Aorta (tissue), 5 donors: ENCODE measurements around the gene GXYLT1. TPM values are rescaled to one million over a fixed set of nuclear protein-coding genes. Genes with fewer than 3 reads are reported as not detected.

ENCODE experiments used
- ATAC-seq: fragments of 200-7000 bp; cut with Tn5 transposase; one replicate; pipeline ENCODE4 v1.9.1; 2022; ENCODE audit warnings: moderate library complexity; ENCODE audit not compliant: low FRiP score
- DNase-seq, 2 donors: peaks; one replicate each; pipeline ENCODE4 v3.0.0-alpha.2; 2020
- H3K27ac ChIP-seq, 2 donors: one replicate each; pipeline ENCODE4 v1.5.1; 2013; ENCODE audit warnings: low read length in 2 of 2, mild to moderate bottlenecking in 2 of 2, moderate library complexity in 2 of 2, control low read depth in 1 of 2, inconsistent platforms in 1 of 2, low read depth in 1 of 2
- H3K27me3 ChIP-seq, 2 donors: one replicate each; pipeline ENCODE4 v1.6.1; 2013; ENCODE audit warnings: control low read depth in 1 of 2, low read length in 1 of 2, mild to moderate bottlenecking in 1 of 2, moderate library complexity in 1 of 2; ENCODE audit not compliant: insufficient read depth in 2 of 2, control insufficient read depth in 1 of 2
- H3K36me3 ChIP-seq, 2 donors: one replicate each; pipeline ENCODE4 v1.6.1; 2013; ENCODE audit warnings: control low read depth in 1 of 2, low read length in 1 of 2, mild to moderate bottlenecking in 1 of 2; ENCODE audit not compliant: insufficient read depth in 2 of 2, control insufficient read depth in 1 of 2
- H3K4me1 ChIP-seq, 2 donors: one replicate each; pipeline ENCODE4 v1.6.1; 2013; ENCODE audit warnings: low read length in 2 of 2, control low read depth in 1 of 2, mild to moderate bottlenecking in 1 of 2, moderate library complexity in 1 of 2; ENCODE audit not compliant: insufficient read depth in 2 of 2, control insufficient read depth in 1 of 2
- H3K4me3 ChIP-seq, 2 donors: one replicate each; pipeline ENCODE4 v1.5.1; 2013; ENCODE audit warnings: low read length in 2 of 2, control low read depth in 1 of 2, mild to moderate bottlenecking in 1 of 2
- H3K9me3 ChIP-seq: one replicate; pipeline ENCODE4 v1.6.1; 2013; ENCODE audit warnings: mild to moderate bottlenecking, low read length; ENCODE audit not compliant: control insufficient read depth
- WGBS, 2 donors: extraction: QIAGEN DNeasy Blood & Tissue Kit; methylation state at CpG; one replicate each; pipeline ENCODE4 v1.1.7; 2013; 5-methylcytosine and 5-hydroxymethylcytosine counted together
- intact Hi-C, 2 donors: fragments of 100-400 bp; cut with DNase I; formaldehyde crosslinking; loops; one replicate each; pipeline versions ENCODE4 v1.14.2 to v1.15.0; 2022
- polyA plus RNA-seq, 2 donors: library from polyadenylated mRNA; stranded (reverse); fragments of 200-250 nt; gene quantifications; one replicate each; pipeline ENCODE4 v1.2.3, GENCODE V29; 2013
- total RNA-seq, 2 donors: library from RNA; stranded (reverse); fragmentation: NEBNext Ultra II Directional; extraction: Animal tissue kit (Norgen Biotek cat#: 25700); gene quantifications; one replicate each; pipeline ENCODE4 v1.2.1, GENCODE V29; 2021
- donor health status: healthy with polysubstance abuse.
- donor health status: Bipolar disorder and iron deficiency.
- donor health status: DM: no; HTN: no; CAD: no.
- donor health status: DM: no; HTN: no; CAD: no.
- donor health status: DM: yes; HTN: yes; CAD: no.

Gene GXYLT1
- total and polyA plus RNA-seq, 4 donors, result 1.9 to 13.5 (median 7.1) TPM

GRCh38 chr12:42180990-42181596 lies 36.4 kb upstream of the GXYLT1 start:
- H3K27ac ChIP-seq, result no peak overlapping the region
- no peaks in the 10 kb centered on the region for H3K27me3 ChIP-seq
- H3K4me1 ChIP-seq, result peaks cover 0 to 5% of the 10 kb centered on the region in 2 donors
- no peak for DNase-seq
- no peaks in the 10 kb centered on the region for H3K36me3 ChIP-seq
- H3K4me3 ChIP-seq, result no peak overlapping the region
- 90 to 95% methylated on average over 2 of the region's 2 CpGs for WGBS, 2 donors
- peaks cover 2% of the 10 kb centered on the region for H3K9me3 ChIP-seq
- intact Hi-C loops, result no loop called here
- ATAC-seq, result no peak

DNA sequence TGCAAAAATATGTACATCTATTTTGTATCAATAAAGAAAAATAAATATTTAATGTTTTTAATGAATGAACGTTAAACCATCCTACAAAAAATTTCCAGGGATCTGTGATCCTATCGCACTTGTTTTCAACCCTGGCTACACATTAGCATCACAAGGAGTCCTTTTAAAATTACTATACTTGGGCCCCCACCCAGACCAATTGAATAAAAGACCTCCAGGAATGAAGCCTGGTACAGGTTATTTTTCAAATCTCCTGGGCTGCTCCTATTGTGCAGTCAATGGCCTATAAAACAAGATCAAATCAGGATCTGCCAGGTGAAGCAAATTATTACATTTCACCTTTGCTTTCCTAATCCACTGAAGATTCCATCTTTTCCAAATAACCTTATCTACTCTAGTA lies 33.4 kb upstream of the GXYLT1 start:
- Histone ChIP-seq H3K4me3 (no peak overlapping the region), H3K36me3 (no peaks in the 10 kb centered on the region), H3K9me3 (peaks cover 2% of the 10 kb centered on the region), H3K27me3 (no peaks in the 10 kb centered on the region), H3K4me1 (no peaks in the 10 kb centered on the region), H3K27ac (no peak overlapping the region)
- WGBS, 2 donors, result 87 to 92% methylated on average over 2 of the region's 2 CpGs
- ATAC-seq (no peak), DNase-seq (no peak)
- intact Hi-C loops, result no loop called here

DNA sequence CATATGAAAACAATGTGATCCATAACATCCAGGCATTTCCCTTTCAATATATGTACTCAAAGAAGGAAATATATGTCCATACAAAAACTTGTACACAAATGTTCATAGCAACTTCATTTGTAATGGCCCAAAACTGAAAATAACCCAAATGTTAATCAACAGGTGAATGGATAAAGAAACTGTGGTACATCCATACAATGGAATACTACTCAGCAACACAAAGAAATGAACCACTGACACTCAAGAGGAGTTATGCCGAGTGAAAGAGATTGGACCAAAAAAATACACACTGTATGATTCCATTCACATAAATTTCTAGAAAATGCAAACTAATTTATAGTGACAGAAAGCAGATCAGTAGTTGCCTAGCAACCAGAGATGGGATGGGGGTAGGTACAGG lies 30.3 kb upstream of the GXYLT1 start:
- DNase-seq, result no peak
- H3K27ac ChIP-seq, result no peak overlapping the region
- 94 to 98% methylated on average over 1 of the region's 1 CpG for WGBS, 2 donors
- no peaks in the 10 kb centered on the region for H3K36me3 ChIP-seq
- H3K4me3 ChIP-seq, result no peak overlapping the region
- no peak for ATAC-seq
- H3K4me1 ChIP-seq, result no peaks in the 10 kb centered on the region
- no peaks in the 10 kb centered on the region for H3K27me3 ChIP-seq
- intact Hi-C loops, result no loop called here
- H3K9me3 ChIP-seq, result no peaks in the 10 kb centered on the region

- DNase-seq, result no peak
- no peak overlapping the region for H3K4me3 ChIP-seq
- intact Hi-C loops, result no loop called here
- H3K4me1 ChIP-seq, result no peaks in the 10 kb centered on the region
- no peaks in the 10 kb centered on the region for H3K9me3 ChIP-seq
- H3K27me3 ChIP-seq, result no peaks in the 10 kb centered on the region
- H3K27ac ChIP-seq, result no peak overlapping the region
- ATAC-seq, result no peak
- H3K36me3 ChIP-seq, result no peaks in the 10 kb centered on the region
These were observed 29.4 kb upstream of the GXYLT1 start for GRCh38 chr12:42173961-42174521.

- intact Hi-C loops, result no loop called here
- no peak for ATAC-seq
- WGBS, 2 donors, result 93 to 94% methylated on average over 4 of the region's 4 CpGs
These were observed 28.0 kb upstream of the GXYLT1 start for GRCh38 chr12:42172441-42173210.

DNA sequence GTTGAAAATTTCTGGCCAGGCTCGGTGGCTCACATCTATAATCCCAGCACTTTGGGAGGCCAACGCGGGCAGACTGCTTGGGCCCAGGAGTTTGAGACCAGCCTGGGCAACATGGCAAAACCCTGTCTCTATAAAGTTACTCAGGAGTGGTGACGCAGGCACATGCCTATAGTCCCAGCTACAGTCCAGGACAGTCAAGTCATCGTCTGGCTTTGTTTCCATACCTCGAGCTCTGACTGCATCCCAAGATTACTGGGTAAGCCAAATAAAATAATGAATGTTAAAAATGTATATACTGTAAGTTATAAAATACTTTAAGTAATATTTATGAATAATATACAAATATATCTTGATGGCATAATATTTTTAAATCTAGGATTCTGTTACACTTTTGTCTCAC lies 23.0 kb upstream of the GXYLT1 start:
- ATAC-seq, result no peak
- no peaks in the 10 kb centered on the region for H3K4me1 ChIP-seq
- DNase-seq, result no peak
- no peak overlapping the region for H3K4me3 ChIP-seq
- H3K27ac ChIP-seq, result no peak overlapping the region
- 63 to 68% methylated on average over 6 of the region's 6 CpGs for WGBS, 2 donors
- H3K36me3 ChIP-seq, result no peaks in the 10 kb centered on the region
- H3K9me3 ChIP-seq, result no peaks in the 10 kb centered on the region
- no peaks in the 10 kb centered on the region for H3K27me3 ChIP-seq
- intact Hi-C loops, result no loop called here

More at GRCh38 chr12:42172441-42173210, 28.0 kb upstream of the GXYLT1 start:
- H3K36me3 ChIP-seq, result no peaks in the 10 kb centered on the region
- no peaks in the 10 kb centered on the region for H3K4me1 ChIP-seq
- H3K4me3 ChIP-seq, result no peak overlapping the region
- H3K27ac ChIP-seq, result no peak overlapping the region
- H3K9me3 ChIP-seq, result no peaks in the 10 kb centered on the region
- no peaks in the 10 kb centered on the region for H3K27me3 ChIP-seq
- no peak for DNase-seq

GRCh38 chr12:42166501-42166900 lies 21.8 kb upstream of the GXYLT1 start:
- H3K9me3 ChIP-seq, result no peaks in the 10 kb centered on the region
- DNase-seq (no peak), ATAC-seq (no peak)
- no peak overlapping the region for H3K4me3 ChIP-seq
- no peak overlapping the region for H3K27ac ChIP-seq
- intact Hi-C loops, result no loop called here
- no peaks in the 10 kb centered on the region for H3K4me1 ChIP-seq
- no peaks in the 10 kb centered on the region for H3K36me3 ChIP-seq
- no peaks in the 10 kb centered on the region for H3K27me3 ChIP-seq

DNA sequence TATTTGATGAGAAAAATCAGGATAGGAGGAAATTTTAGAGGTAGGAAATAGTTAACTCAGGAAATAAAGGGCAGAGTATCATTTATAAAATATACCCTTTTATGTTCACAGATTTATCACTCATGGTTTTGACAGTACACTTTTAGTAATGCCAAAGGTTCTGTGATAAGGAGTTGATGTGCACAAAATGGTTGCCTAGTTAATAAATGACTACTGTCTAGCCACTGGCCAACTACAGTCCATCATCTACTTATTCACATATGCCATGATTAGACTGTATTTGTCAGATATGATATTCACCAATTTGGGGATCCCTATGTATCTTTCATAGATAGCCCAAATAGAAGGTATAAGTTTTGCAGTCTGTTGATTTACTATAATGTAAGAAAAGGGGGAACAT lies 19.2 kb upstream of the GXYLT1 start:
- Histone ChIP-seq H3K4me3 (no peak overlapping the region), H3K4me1 (no peaks in the 10 kb centered on the region), H3K27me3 (no peaks in the 10 kb centered on the region), H3K27ac (no peak overlapping the region), H3K9me3 (no peaks in the 10 kb centered on the region), H3K36me3 (no peaks in the 10 kb centered on the region)
- no peak for ATAC-seq
- DNase-seq, result no peak
- intact Hi-C loops, result no loop called here

DNA sequence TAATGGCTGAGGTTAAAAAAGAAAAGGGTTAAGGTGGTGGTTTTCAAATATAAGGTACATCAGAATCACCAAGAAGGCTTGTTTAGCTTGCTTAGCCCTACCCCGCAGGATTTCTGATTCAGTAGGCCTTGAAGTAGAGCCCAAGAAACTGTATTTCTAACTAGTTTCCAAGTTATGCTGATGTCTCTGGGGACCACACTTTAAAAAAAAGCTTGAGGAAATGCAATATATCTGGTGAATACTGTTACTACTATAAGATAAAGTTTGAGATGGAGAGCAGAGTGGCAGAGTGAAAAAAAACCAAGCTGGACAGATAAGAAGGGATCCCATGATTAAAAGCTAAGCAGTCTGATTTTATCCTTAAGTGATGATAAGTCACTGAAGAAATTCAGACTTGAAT lies 18.3 kb upstream of the GXYLT1 start:
- 9 to 19% methylated on average over 1 of the region's 1 CpG for WGBS, 2 donors
- H3K4me1 ChIP-seq, result no peaks in the 10 kb centered on the region
- no peaks in the 10 kb centered on the region for H3K36me3 ChIP-seq
- no peak for DNase-seq
- H3K4me3 ChIP-seq, result no peak overlapping the region
- no peaks in the 10 kb centered on the region for H3K9me3 ChIP-seq
- no peak for ATAC-seq
- H3K27me3 ChIP-seq, result no peaks in the 10 kb centered on the region
- H3K27ac ChIP-seq, result no peak overlapping the region
- intact Hi-C loops, result no loop called here
